Measurements from ENCODE around the gene CYP20A1.
"Not testable (repeated sequence)": the region's sequence is repeated elsewhere in the genome, so short reads cannot be mapped to it uniquely, and the experiment has no call there.

The CYP20A1 gene

GRCh38 chr2:203238704-203239526, at the start of gene CYP20A1:
Gene CYP20A1 (plus strand): TSS chr2:203239018. CDS start chr2:203239063, 45 bp downstream.
- peak; percentile 92 for DNase-seq

- DNase-seq, result not testable (repeated sequence)
These were observed 48.3 kb upstream of the CYP20A1 start for GRCh38 chr2:203190547-203190946.

- not testable (repeated sequence) for DNase-seq
These were observed 47.8 kb upstream of the CYP20A1 start for GRCh38 chr2:203191026-203191425.

- DNase-seq, result no peak
These were observed 46.9 kb upstream of the CYP20A1 start for GRCh38 chr2:203191961-203192360.

DNA sequence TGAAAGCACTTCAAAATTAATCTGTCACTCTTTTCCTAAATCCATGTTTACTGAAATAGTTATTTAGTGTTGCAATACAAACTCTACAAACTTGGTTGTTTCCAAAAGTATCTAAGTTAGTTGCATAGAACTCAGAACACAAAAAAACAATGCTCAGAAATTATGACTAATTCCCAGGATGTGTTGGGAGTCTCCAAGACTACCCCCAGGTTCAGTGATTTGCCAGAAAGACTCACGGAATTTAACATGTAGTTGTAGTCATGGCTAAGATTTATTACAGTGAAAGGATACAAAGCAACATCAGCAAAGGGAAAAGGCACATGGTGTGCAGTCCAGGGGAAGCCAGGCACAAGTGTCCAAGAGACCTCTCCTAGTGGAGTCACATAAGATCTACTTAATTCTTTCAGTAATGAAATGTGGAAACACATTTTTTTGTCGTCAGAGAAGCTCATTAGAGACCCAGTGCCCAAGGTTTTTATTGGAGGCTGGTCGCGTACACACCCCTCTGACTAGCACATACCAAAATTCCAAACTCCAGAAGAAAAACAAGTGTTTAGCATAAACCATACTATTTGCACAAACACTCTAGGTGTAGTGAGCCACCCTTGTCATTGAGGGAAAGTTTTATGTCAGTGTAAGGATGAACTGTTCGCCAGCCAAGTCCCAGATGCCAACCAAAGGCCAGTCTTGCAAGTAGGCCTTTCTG, 43.3 kb upstream of the CYP20A1 start:
- DNase-seq, result no peak

DNA sequence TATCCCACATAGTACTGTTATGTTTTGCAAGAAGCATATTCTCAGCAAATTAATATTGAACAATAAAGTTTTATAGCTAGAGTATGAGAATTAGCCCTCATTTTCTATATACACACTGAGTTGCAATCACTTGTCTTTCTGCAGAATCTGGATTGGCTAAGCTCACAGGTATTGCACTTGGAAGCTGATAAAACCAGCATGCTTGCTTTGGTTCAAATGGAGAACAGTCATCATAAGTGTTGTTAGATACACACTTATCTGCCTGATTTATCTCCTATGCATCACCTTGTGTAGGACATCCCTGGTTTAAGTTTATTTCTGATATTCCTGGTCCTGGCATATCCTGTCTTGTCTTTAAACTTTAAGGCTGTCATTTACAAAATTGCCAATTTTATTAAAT, 38.0 kb upstream of the CYP20A1 start:
- no peak for DNase-seq

DNA sequence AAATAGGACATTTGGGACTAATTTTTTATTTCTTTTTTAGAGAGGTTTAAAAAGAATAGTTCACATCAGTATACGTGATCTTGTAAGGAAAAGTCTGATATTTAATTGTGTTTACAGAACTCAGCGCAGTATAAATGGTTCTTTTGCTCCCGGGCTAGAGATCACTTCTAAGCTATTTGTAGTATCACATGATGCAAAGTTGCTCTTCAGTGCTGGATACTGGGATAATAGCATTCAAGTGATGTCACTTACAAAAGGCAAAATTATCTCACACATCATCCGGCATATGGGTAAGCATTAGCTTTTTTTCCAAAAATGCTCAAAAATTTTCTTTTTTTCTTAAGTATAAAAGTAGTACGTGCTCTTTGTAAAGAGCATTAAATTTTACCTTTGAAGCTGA, 37.4 kb upstream of the CYP20A1 start:
- DNase-seq, result no peak

DNA sequence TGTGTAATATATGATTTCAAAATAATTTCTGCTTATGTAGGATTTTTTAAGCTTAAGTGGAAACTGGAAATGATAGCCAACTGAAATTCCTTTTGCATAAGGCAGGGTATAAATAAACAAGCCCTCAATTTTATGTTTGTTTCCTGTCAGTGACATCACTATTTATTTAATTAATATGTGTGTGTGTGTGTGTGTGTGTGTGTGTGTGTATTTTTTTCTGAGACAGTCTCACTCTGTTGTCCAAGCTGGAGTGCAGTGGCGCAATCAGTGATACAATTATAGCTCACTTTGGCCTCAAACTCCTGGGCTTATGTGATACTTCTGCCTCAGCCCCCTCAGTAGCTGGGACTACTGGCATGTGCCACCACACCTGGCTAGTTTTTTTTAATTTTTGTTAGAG, 29.3 kb upstream of the CYP20A1 start:
- DNase-seq, result no peak

DNA sequence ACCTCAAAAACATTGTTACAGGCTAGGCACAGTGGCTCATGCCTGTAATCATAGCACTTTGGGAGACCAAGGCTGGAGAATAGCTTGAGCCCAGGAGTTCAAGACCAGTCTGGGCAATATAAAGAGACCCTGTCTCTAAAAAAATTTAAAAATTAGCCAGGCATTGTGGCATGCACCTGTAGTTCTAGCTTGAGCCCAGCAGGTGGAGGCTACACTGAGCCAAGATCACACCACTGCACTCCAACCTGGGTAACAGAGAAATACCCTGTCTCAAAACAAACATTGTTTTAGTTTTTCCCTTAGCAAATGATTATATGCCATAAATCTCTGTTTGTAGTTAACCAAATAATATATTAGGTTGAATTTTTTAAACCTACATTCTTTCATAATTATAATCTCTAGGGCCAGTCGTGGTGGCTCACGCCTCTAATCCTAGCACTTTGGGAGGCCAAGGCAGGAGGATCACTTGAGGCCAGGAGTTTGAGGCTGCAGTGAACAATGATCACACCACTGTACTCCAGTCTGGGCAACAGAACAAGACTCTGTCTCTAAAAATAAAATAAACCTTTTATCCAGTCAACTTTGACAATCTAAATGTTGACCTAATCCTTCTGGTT, 13.3 kb upstream of the CYP20A1 start:
- no peak for DNase-seq

GRCh38 chr2:203229674-203230073, 9.1 kb upstream of the CYP20A1 start:
- not testable (repeated sequence) for DNase-seq

DNA sequence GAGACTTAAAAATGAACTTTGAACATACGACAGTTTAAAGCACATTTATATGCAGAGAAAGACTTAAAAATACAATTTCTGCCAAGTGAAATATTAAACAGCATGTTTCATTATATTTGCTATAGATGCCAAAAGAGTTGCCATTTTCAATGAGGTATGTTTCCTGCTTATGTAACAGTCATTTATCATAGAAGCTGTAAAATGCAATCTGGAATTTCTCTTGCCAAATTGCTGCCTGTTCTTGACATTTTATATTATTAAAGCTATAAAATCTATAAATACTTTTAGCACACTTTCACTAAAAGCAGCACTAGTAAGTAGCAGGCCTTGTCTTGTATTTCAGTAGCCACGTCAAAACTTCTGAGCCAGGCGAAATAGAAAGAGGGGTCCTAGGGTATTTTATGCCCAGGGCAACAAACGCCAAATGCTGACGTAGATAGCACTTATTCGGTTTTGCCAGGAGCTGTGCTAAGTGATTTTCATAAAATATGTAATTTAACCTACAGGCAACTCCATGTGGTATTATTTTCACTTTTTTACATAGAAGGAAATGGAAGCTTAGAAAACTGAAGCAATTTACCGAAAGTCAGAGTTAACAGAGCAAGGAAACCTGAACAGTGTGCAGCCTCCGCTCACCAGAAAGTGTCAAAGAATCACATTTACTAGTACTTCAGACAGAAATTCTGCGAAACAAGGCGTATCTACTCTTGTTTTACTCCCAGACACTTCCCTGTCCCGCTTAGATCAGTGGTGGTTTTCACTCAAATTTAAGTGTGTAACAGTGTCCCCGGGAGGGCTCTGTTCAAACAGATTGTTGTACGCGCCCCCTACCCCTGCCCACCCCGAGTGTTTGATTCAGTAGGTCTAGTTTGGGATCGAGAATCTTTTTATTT, 1.2 kb upstream of the CYP20A1 start:
- DNase-seq, result peak; percentile 30

- DNase-seq, result peak; percentile 30
These were observed 520 bp upstream of the CYP20A1 start for GRCh38 chr2:203238292-203238703.

- no peak for DNase-seq
These were observed 1.7 kb downstream of the CYP20A1 start for GRCh38 chr2:203240491-203240890.

- no peak for DNase-seq
These were observed 3.7 kb downstream of the CYP20A1 start for GRCh38 chr2:203242518-203242917.

- no peak for DNase-seq
These were observed 7.8 kb downstream of the CYP20A1 start for GRCh38 chr2:203246646-203247045.

DNA sequence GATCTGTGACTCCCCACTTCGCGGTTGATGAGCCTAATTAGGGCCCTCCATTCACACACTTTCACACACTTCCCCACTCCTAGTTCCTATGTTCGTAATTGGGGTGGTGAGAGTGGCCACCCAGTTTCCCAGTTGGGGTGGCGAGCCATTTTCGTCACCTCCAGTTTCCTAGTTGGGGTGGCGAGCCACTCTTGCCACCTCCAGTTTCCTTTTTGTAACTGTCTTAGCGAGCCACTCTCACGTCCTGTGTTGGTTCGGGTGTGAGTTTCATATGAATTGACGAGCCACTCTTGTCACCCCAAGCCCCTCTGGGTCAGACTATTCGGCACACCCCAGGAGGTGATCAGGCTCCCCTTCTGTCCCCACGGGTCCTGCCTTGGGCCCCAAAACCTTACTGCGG, 14.0 kb downstream of the CYP20A1 start:
- DNase-seq, result no peak

DNA sequence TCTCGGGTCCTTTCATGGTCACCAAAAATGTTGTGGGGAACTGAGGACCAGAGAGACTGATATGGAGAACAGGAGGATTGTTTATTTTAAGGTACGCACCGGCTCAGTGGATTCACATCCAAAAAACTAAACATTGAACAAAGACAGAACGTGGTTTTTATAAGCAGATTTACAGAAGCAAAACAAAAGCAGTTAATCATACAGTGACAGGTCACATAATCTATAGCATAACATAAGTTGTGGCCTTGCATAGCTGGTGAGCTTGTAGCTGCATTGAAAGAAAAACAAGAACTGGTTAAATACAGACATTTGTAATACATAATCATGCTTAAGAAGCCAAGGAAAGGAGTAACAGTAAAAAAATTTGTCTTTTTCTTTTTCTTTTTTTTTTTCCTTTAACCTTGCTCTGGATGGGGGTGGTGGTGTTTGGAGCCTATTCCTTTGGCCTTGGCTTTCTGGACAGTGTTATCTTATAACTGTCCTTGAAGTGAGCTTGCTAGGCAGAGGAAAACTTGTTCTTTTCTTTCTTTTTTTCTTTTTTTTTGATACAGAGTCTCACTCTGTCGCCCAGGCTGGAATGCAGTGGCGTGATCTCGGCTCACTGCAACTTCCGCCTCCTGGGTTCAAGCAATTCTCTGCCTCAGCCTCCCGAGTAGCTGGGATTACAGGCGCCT, 14.7 kb downstream of the CYP20A1 start:
- not testable (repeated sequence) for DNase-seq

GRCh38 chr2:203261326-203262159, 22.7 kb downstream of the CYP20A1 start:
- DNase-seq, result no peak

- DNase-seq, result no peak
These were observed 40.5 kb downstream of the CYP20A1 start for GRCh38 chr2:203279288-203279687.

- DNase-seq, result no peak
These were observed 41.7 kb downstream of the CYP20A1 start for GRCh38 chr2:203280428-203281064.

- no peak for DNase-seq
These were observed 43.3 kb downstream of the CYP20A1 start for GRCh38 chr2:203282101-203282500.
